Mononuclear cell (primary cell): ENCODE results near the gene MYH8. TPM values are rescaled to one million over a fixed set of nuclear protein-coding genes. Genes with fewer than 3 reads are reported as not detected.

Experiments used
- H3K27me3 ChIP-seq: 2 replicates; pipeline ENCODE4 v1.6.0; 2011; ENCODE audit warnings: low read length, control low read depth; ENCODE audit not compliant: insufficient read depth
- H3K4me1 ChIP-seq: 2 replicates; pipeline ENCODE4 v1.5.1; 2011; ENCODE audit warnings: mild to moderate bottlenecking, low read length, control low read depth; ENCODE audit not compliant: insufficient read depth
- H3K4me3 ChIP-seq: 2 replicates; pipeline ENCODE4 v1.5.1; 2011; ENCODE audit warnings: mild to moderate bottlenecking, low read length, moderate library complexity
- H3K9me3 ChIP-seq: 2 replicates; pipeline ENCODE4 v1.5.1; 2011; ENCODE audit warnings: low read depth, mild to moderate bottlenecking, control low read depth, low read length
- total RNA-seq: library from RNA; depleted of rRNA; stranded (reverse); fragments of >200 nt; gene quantifications from one replicate; pipeline ENCODE4 v1.2.3, GENCODE V29; 2012

The MYH8 gene
- not detected for total RNA-seq

DNA sequence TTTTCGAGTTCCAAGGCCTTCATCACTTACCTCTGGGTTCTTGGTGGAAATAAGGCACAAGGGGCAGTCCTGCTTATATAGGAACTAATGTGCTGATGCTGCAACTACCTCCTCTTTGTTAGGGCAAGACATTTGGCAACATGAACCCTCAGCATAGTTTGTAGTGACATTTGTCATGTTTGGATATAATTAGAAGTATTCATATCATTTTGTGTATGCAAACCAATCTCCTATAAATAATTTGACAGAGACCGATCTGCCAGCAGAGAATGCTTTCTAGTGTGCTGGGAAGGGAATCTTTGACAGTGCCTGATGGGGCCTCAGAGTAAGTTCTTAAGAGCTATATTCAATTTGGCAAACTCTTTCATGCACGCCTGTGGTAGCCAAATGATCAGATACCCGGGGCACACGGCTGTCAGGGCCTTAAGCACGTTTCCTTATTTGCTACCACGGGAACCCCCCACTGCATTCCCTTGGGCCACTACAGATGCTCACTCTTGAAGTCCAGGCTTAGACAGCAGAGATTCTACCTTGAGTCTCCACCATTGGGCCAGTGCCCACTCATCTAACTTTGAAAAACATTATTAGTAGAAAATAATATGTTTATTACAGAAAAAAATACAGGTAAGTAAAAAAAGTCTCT, at the start of gene MYH8:
Gene MYH8 (minus strand): TSS at position 51 of the 643 bp plus-strand sequence. CDS start 1,723 bp downstream, outside the sequence.
- no peaks in the 10 kb centered on the region for H3K27me3 ChIP-seq
- no peaks in the 10 kb centered on the region for H3K4me1 ChIP-seq
- H3K4me3 ChIP-seq: no peak within 1 kb of the TSS
- H3K9me3 ChIP-seq: no peaks in the 10 kb centered on the region

DNA sequence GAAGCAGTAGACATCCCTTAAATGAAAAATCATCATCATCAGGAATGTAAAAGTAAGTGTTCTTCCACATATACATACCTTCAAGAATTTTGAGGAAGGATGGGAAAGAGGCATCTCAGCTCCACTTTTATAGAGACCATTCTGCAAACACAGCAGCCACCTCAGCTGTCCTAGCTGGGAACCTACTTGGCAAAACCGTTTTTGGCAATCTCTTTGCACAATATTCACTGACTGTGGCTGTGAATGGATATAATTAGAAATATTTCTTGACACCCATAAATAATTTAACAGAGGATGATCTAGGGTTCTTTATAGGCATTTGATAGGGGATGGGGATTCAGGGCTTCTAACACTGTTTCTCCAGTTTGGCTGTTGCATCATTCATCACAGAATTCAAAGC, 47.7 kb upstream of the MYH8 start, which contains the start of gene MYH4:
Gene MYH4 (minus strand): TSS at position 101 of the 400 bp plus-strand sequence. CDS start 2,814 bp downstream, outside the sequence.
- Histone ChIP-seq H3K27me3 (peaks cover 3% of the 10 kb centered on the region), H3K4me3 (no peak within 1 kb of the TSS), H3K4me1 (no peaks in the 10 kb centered on the region), H3K9me3 (no peaks in the 10 kb centered on the region)

DNA sequence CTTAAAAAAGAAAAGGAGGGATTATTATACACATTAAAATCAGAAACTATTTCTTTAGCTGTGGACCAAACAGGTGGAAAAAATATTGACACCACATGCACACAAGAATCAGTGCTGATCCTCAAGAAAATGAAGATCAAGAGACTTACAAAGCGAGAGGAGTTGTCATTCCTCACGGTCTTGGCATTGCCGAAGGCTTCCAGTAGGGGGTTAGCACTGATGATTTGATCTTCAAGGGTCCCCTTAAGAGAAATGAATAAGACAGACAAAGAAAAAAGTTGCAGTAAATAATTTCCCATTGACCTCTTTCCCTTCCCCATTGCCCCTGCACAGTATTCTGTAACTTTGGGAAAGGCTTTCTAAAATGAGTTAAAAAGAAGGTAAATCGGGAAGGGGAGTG, 41.7 kb upstream of the MYH8 start:
- no peaks in the 10 kb centered on the region for H3K9me3 ChIP-seq
- peaks cover under 1% of the 10 kb centered on the region for H3K27me3 ChIP-seq
- H3K4me3 ChIP-seq: no peak overlapping the region
- H3K4me1 ChIP-seq: no peaks in the 10 kb centered on the region

DNA sequence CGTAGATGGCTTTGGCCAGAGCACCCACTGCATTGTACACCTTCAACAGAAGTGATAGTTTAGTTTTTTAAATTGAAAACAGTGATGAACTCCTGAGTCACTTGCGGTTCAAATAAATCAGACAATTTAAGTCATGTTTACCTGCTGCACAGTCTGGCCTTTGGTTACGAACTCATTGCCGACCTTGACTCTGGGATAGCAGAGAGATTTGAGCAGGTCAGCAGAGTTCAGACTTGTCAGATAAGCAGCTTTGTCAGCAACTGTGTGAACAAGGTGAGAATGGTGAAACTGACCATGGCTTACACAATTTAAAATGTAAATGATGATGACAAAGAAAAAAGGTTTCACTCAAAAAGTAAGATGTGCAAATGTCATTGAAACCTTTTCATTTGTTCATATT, 38.3 kb upstream of the MYH8 start:
- no peaks in the 10 kb centered on the region for H3K9me3 ChIP-seq
- H3K4me1 ChIP-seq: no peaks in the 10 kb centered on the region
- no peaks in the 10 kb centered on the region for H3K27me3 ChIP-seq
- no peak overlapping the region for H3K4me3 ChIP-seq

DNA sequence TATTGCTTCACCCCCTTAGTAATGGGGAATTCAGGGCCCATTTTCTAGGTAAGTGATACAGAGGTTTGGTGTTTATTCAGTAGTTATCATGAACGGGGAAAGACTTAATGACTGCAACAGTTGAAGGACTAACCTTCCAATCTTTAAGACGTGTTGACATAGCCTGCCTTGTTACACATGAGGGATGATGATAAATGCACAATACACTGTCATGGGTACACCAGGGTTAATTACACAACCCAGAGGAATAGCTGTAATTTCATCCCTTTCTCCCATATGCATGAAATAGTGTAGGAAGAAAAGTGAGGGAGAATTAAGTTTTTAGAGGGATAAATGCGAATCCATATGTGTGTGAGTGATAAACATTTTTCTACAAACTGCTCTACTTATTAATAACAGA, 37.0 kb upstream of the MYH8 start:
- Histone ChIP-seq H3K4me1 (no peaks in the 10 kb centered on the region), H3K4me3 (no peak overlapping the region), H3K27me3 (no peaks in the 10 kb centered on the region), H3K9me3 (no peaks in the 10 kb centered on the region)

DNA sequence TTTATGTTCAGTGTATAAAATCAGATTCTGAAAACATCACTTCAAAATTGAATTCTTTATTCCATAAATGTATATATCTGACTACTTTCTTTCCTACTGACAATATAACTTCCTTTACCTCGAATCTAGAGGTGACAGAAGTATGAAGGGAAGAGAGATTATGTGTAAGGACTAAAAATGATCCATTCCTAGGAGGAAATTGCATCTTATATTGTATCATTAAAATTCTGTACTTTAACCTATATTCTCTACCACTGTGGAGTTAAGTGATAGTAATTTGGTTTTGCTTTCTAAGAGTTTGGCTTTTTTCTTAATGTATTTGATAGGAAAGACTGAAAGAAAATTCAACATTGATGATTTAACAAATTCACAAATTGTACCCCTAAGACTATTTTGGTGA, 36.2 kb upstream of the MYH8 start:
- no peaks in the 10 kb centered on the region for H3K27me3 ChIP-seq
- no peaks in the 10 kb centered on the region for H3K4me1 ChIP-seq
- no peaks in the 10 kb centered on the region for H3K9me3 ChIP-seq
- H3K4me3 ChIP-seq: no peak overlapping the region

GRCh38 chr17:10447026-10447931, 25.5 kb upstream of the MYH8 start:
- H3K9me3 ChIP-seq: no peaks in the 10 kb centered on the region
- H3K27me3 ChIP-seq: no peaks in the 10 kb centered on the region
- H3K4me1 ChIP-seq: no peaks in the 10 kb centered on the region
- no peak overlapping the region for H3K4me3 ChIP-seq

GRCh38 chr17:10439816-10440215, 18.1 kb upstream of the MYH8 start:
- H3K4me1 ChIP-seq: no peaks in the 10 kb centered on the region
- H3K27me3 ChIP-seq: peaks cover 3% of the 10 kb centered on the region
- no peak overlapping the region for H3K4me3 ChIP-seq
- H3K9me3 ChIP-seq: no peaks in the 10 kb centered on the region

DNA sequence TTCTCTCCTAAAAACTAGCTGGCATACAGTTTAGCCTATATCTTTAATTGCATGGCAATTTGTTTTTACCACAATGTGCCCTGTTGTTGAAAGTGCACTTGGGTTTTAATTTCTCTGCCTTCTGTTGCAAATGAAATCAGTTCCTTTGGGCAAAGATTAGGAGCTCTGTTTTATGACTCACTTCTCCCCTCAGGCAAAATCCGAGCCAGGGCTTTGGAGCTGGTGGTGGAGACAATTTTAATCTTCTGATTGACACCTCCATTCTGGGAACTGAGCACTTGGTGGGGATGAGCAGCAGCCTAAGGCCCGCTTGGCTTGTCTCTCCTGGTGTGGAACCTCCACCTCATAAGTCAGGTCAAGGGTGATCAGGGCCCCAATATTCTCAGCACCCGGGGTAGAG, 13.3 kb upstream of the MYH8 start:
- H3K4me1 ChIP-seq: no peaks in the 10 kb centered on the region
- no peak overlapping the region for H3K4me3 ChIP-seq
- peaks cover 8% of the 10 kb centered on the region for H3K27me3 ChIP-seq
- H3K9me3 ChIP-seq: peaks cover 4% of the 10 kb centered on the region

GRCh38 chr17:10429421-10430045, 7.8 kb upstream of the MYH8 start:
- H3K4me3 ChIP-seq: no peak overlapping the region
- no peaks in the 10 kb centered on the region for H3K4me1 ChIP-seq
- H3K9me3 ChIP-seq: peaks cover 4% of the 10 kb centered on the region
- H3K27me3 ChIP-seq: peaks cover 13% of the 10 kb centered on the region

- H3K4me3 ChIP-seq: no peak overlapping the region
These were observed 7.0 kb upstream of the MYH8 start for GRCh38 chr17:10428781-10429180.

GRCh38 chr17:10421211-10421610, 539 bp downstream of the MYH8 start:
- Histone ChIP-seq H3K4me1 (no peaks in the 10 kb centered on the region), H3K27me3 (no peaks in the 10 kb centered on the region), H3K4me3 (no peak overlapping the region), H3K9me3 (no peaks in the 10 kb centered on the region)

More at GRCh38 chr17:10428781-10429180, 7.0 kb upstream of the MYH8 start:
- Histone ChIP-seq H3K27me3 (peaks cover 13% of the 10 kb centered on the region), H3K4me1 (no peaks in the 10 kb centered on the region), H3K9me3 (peaks cover 4% of the 10 kb centered on the region)

DNA sequence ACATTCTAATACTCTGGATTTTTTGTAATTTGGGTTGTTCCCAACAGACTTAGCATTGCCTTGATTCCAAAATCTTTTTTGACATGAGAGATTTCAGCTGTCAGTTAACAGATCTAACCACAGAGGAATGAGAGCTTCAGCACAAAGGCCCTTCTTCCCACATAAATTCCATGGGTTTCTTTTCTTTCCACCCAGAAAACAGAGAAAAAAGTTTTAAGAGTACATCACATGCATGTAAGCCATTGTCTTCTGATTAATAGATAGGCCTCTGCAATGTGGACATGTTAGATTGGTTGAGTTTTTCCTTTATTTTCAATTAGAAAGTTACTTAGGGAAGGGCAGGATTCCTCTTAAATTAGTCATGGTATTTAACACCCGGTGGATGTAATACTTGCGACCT, 939 bp downstream of the MYH8 start:
- H3K27me3 ChIP-seq: no peaks in the 10 kb centered on the region
- no peaks in the 10 kb centered on the region for H3K4me1 ChIP-seq
- H3K9me3 ChIP-seq: no peaks in the 10 kb centered on the region
- no peak overlapping the region for H3K4me3 ChIP-seq

GRCh38 chr17:10417431-10417830, 4.3 kb downstream of the MYH8 start:
- Histone ChIP-seq H3K27me3 (no peaks in the 10 kb centered on the region), H3K4me1 (no peaks in the 10 kb centered on the region), H3K4me3 (no peak overlapping the region), H3K9me3 (no peaks in the 10 kb centered on the region)

DNA sequence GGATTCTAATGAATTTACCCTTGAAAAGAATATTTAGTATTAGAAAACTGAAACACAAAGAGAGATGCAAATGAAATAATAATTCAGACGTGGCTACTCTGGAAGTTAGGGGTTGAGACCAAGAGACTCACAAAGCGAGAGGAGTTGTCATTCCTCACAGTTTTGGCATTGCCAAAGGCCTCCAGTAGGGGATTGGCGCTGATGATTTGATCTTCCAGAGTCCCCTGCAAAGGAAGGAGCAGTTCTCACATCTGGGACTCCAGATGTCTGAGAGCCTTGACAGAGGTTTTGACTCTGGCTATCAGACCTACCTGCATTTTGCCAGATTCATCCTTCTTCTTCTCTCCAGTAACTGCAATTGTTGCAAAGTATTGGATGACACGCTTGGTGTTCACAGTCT, 6.6 kb downstream of the MYH8 start:
- no peaks in the 10 kb centered on the region for H3K9me3 ChIP-seq

More for the DNA sequence above, 6.6 kb downstream of the MYH8 start:
- H3K27me3 ChIP-seq: no peaks in the 10 kb centered on the region
- no peaks in the 10 kb centered on the region for H3K4me1 ChIP-seq
- no peak overlapping the region for H3K4me3 ChIP-seq
